Smooth muscle cell (in vitro differentiated cells): ENCODE results near the gene ZNF668. TPM values are rescaled to one million over a fixed set of nuclear protein-coding genes. Genes with fewer than 3 reads are reported as not detected.

ENCODE experiments used
- DNase-seq: peaks from one replicate; lab custom pipeline; 2025; ENCODE audit not compliant: unreplicated experiment; lab: John Stamatoyannopoulos, UW
- H2AFZ ChIP-seq: fragments of 200-600 bp; sonication (generic); 2 replicates; pipeline ENCODE4 v1.6.0; 2016; ENCODE audit warnings: antibody characterized with exemption, low read depth, mild to moderate bottlenecking
- H3F3A ChIP-seq: fragments of 200-600 bp; sonication (generic); 2 replicates; pipeline ENCODE4 v1.6.0; 2017; ENCODE audit warnings: antibody characterized with exemption, low read depth
- H3K27ac ChIP-seq: fragments of 200-600 bp; sonication (generic); 2 replicates; pipeline ENCODE4 v1.5.1; 2016; ENCODE audit warnings: low read depth, mild to moderate bottlenecking
- H3K27me3 ChIP-seq: fragments of 200-600 bp; sonication (generic); 2 replicates; pipeline ENCODE4 v1.6.1; 2016; ENCODE audit warnings: low read depth, mild to moderate bottlenecking
- H3K36me3 ChIP-seq: fragments of 200-600 bp; sonication (generic); 2 replicates; pipeline ENCODE4 v1.5.1; 2016; ENCODE audit warnings: low read depth
- H3K4me1 ChIP-seq: fragments of 200-600 bp; sonication (generic); 2 replicates; pipeline ENCODE4 v1.5.1; 2016; ENCODE audit warnings: low read depth
- H3K4me2 ChIP-seq: fragments of 200-600 bp; sonication (generic); 2 replicates; pipeline ENCODE4 v1.6.0; 2016; ENCODE audit warnings: mild to moderate bottlenecking
- H3K4me3 ChIP-seq: fragments of 200-600 bp; sonication (generic); 2 replicates; pipeline ENCODE4 v1.5.1; 2016; ENCODE audit warnings: mild to moderate bottlenecking
- H3K79me2 ChIP-seq: fragments of 200-600 bp; sonication (generic); 2 replicates; pipeline ENCODE4 v1.6.0; 2016; ENCODE audit warnings: low read depth, mild to moderate bottlenecking
- H3K9ac ChIP-seq: fragments of 200-600 bp; sonication (generic); 2 replicates; pipeline ENCODE4 v1.6.0; 2016; ENCODE audit warnings: low read depth
- H3K9me3 ChIP-seq: fragments of 200-600 bp; sonication (generic); replicated peaks from 2 replicates; pipeline ENCODE4 v1.5.1; 2016; ENCODE audit warnings: low read depth
- H4K20me1 ChIP-seq: fragments of 200-600 bp; sonication (generic); 2 replicates; pipeline ENCODE4 v1.6.0; 2016; ENCODE audit warnings: low read depth
- CTCF ChIP-seq: fragments of 200-600 bp; sonication (generic); IDR thresholded peaks from 2 replicates; pipeline ENCODE4 v1.5.1; 2017; ENCODE audit warnings: borderline replicate concordance, mild to moderate bottlenecking, antibody characterized with exemption; ENCODE audit not compliant: insufficient read depth, poor library complexity, severe bottlenecking
- WGBS: methylation state at CpG from one replicate; pipeline ENCODE4 v1.1.7; 2016; ENCODE audit warnings: low lambda C conversion rate; 5-methylcytosine and 5-hydroxymethylcytosine counted together
- polyA plus RNA-seq: library from polyadenylated mRNA; unstranded; fragments of >200 nt; fragmentation: Nextera tagmentation; extraction: Ambion mirVana; gene quantifications from 2 replicates; pipeline ENCODE4 v1.2.1, GENCODE V29; 2016
- total RNA-seq: library from RNA; depleted of rRNA; stranded (reverse); fragments of >200 nt; gene quantifications from 2 replicates; pipeline ENCODE4 v1.2.3, GENCODE V29; 2014

The ZNF668 gene
- total and polyA plus RNA-seq, 2 experiments from 2014 or later: 7.3 to 20.1 TPM

GRCh38 chr16:31081428-31082351, 7.7 kb upstream of the ZNF668 start:
- 94% methylated on average over 25 of the region's 26 CpGs for WGBS

GRCh38 chr16:31080756-31081419, 6.8 kb upstream of the ZNF668 start:
- no peak for DNase-seq
- H3F3A ChIP-seq: no peaks in the 10 kb centered on the region
- H3K27me3 ChIP-seq: no peaks in the 10 kb centered on the region
- no peak overlapping the region for H3K4me2 ChIP-seq
- no peaks in the 10 kb centered on the region for H3K4me1 ChIP-seq
- H3K4me3 ChIP-seq: no peak overlapping the region
- TF ChIP-seq CTCF: no peak
- H3K79me2 ChIP-seq: peaks cover 21% of the 10 kb centered on the region
- no peaks in the 10 kb centered on the region for H3K36me3 ChIP-seq
- 99% methylated on average over 13 of the region's 13 CpGs for WGBS
- H2AFZ ChIP-seq: no peak overlapping the region
- no peaks in the 10 kb centered on the region for H3K9me3 ChIP-seq
- no peak overlapping the region for H3K9ac ChIP-seq
- peaks cover 29% of the 10 kb centered on the region for H4K20me1 ChIP-seq
- H3K27ac ChIP-seq: no peak overlapping the region

More at GRCh38 chr16:31081428-31082351, 7.7 kb upstream of the ZNF668 start:
- H3K79me2 ChIP-seq: peaks cover 17% of the 10 kb centered on the region
- H3K27ac ChIP-seq: no peak overlapping the region
- H3K36me3 ChIP-seq: no peaks in the 10 kb centered on the region
- H2AFZ ChIP-seq: no peak overlapping the region
- no peaks in the 10 kb centered on the region for H3K4me1 ChIP-seq
- peaks cover 29% of the 10 kb centered on the region for H4K20me1 ChIP-seq
- no peak for DNase-seq
- H3F3A ChIP-seq: no peaks in the 10 kb centered on the region
- H3K9me3 ChIP-seq: no peaks in the 10 kb centered on the region
- H3K4me2 ChIP-seq: no peak overlapping the region
- no peak overlapping the region for H3K4me3 ChIP-seq
- no peak for TF ChIP-seq CTCF
- no peak overlapping the region for H3K9ac ChIP-seq
- no peaks in the 10 kb centered on the region for H3K27me3 ChIP-seq

DNA sequence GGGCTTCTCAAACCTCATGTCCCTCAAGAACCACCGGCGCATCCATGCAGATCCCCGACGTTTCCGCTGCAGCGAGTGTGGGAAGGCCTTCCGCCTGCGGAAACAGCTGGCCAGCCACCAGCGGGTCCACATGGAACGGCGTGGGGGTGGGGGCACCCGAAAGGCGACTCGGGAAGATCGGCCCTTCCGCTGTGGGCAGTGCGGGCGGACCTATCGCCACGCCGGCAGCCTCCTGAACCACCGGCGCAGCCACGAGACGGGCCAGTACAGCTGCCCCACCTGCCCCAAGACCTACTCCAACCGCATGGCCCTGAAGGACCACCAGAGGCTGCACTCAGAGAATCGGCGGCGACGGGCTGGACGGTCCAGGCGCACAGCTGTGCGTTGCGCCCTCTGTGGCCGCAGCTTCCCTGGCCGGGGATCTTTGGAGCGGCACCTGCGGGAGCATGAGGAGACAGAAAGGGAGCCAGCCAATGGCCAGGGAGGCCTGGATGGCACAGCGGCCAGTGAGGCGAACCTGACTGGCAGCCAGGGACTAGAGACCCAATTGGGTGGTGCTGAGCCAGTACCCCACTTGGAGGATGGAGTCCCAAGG, 6.1 kb upstream of the ZNF668 start:
- DNase-seq: no peak
- H3K9ac ChIP-seq: no peak overlapping the region
- WGBS: 97% methylated on average over 40 of the region's 40 CpGs
- H4K20me1 ChIP-seq: peaks cover 29% of the 10 kb centered on the region
- no peaks in the 10 kb centered on the region for H3K36me3 ChIP-seq
- H3K4me1 ChIP-seq: peaks cover 3% of the 10 kb centered on the region
- TF ChIP-seq CTCF: no peak
- no peaks in the 10 kb centered on the region for H3K9me3 ChIP-seq
- H3K79me2 ChIP-seq: peaks cover 29% of the 10 kb centered on the region
- no peak overlapping the region for H3K4me3 ChIP-seq
- no peak overlapping the region for H3K4me2 ChIP-seq
- H2AFZ ChIP-seq: no peak overlapping the region
- no peaks in the 10 kb centered on the region for H3K27me3 ChIP-seq
- no peak overlapping the region for H3K27ac ChIP-seq
- H3F3A ChIP-seq: no peaks in the 10 kb centered on the region
